Measurements from ENCODE around the gene PIK3C2G. TPM values are rescaled to one million over a fixed set of nuclear protein-coding genes. Genes with fewer than 3 reads are reported as not detected.
A peak's percentile ranks its signal among the peaks of the same experiment; 100 is the strongest.
"Not testable (repeated sequence)": the region's sequence is repeated elsewhere in the genome, so short reads cannot be mapped to it uniquely, and the experiment has no call there.

PIK3C2G gene
- total RNA-seq, 4 donors from 2014 or later, result 23.6 to 80.5 (median 37.1) TPM

DNA sequence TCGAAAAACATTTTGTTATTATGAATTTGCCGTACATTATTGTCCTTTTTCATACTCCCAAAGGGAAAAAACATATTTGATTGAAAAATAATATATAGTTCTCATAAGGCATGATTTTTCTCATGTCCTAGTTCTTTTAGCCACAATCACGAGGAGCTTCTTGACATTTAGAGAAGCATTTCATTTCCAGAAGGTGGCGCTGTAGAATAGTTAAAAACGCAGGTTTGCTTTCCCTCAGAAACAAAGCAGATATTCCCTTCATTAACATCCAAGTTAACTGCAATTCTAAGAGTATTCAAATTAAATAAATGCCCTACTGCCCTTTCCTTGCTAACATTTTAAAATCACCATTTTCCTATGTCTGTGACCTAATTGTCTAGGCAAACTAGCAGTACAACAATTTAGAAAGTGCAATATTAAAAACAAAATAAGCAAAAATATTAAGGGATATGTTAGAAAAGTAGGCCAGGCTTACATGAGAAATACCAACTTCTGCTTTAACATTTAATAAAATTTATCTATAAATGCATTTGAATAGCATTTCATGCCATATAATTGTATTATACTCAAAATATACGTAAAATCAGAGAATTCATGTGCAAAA, 10.9 kb upstream of the PIK3C2G start:
- Histone ChIP-seq H3K36me3 (no peaks in the 10 kb centered on the region), H3K27me3 (no peaks in the 10 kb centered on the region), H3K4me3 (no peak overlapping the region), H3K27ac (no peak overlapping the region), H3K9me3 (no peaks in the 10 kb centered on the region), H3K4me1 (peaks cover 21% of the 10 kb centered on the region)
- WGBS, result 25% methylated on average over 6 of the region's 6 CpGs
- no peak for DNase-seq (ENCODE audit: low spot score in 2 of 2)
- TF ChIP-seq CTCF (IDR thresholded peaks at IDR 0.05), result peak; percentile 27 to 53
- no peak for TF ChIP-seq POLR2A (IDR thresholded peaks at IDR 0.05)

GRCh38 chr12:18254081-18254480, 7.2 kb upstream of the PIK3C2G start:
- 65% methylated on average over 1 of the region's 1 CpG for WGBS
- Histone ChIP-seq H3K9me3 (no peaks in the 10 kb centered on the region), H3K36me3 (no peaks in the 10 kb centered on the region), H3K27me3 (no peaks in the 10 kb centered on the region), H3K4me1 (peaks cover 27% of the 10 kb centered on the region), H3K27ac (no peak overlapping the region), H3K4me3 (no peak overlapping the region)
- TF ChIP-seq CTCF (IDR thresholded peaks at IDR 0.05), result no peak
- no peak for TF ChIP-seq POLR2AphosphoS5 (IDR thresholded peaks at IDR 0.05)
- TF ChIP-seq POLR2A (IDR thresholded peaks at IDR 0.05), result no peak
- TF ChIP-seq EP300 (IDR thresholded peaks at IDR 0.05), result no peak
- DNase-seq (ENCODE audit: low spot score in 2 of 2), result no peak

DNA sequence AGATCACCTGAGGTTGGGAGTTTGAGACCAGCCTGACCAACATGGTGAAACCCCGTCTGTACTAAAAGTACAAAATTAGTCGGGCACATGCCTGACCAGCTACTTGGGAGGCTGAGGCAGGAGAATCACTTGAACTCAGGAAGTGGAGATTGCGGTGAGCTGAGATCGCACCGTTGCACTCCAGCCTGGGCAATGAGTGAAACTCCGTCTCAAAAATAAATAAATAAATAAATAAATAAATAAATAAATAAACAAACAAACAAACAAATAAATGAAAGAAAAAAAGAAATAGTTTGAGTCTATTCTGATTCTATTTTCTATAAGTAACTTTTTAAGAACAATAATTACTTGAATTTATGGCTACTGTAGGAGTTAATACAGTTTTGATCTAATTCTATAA, 6.3 kb upstream of the PIK3C2G start:
- H3K27me3 ChIP-seq; H3K4me3 ChIP-seq; DNase-seq (ENCODE audit: low spot score in 2 of 2); H3K9me3 ChIP-seq; H3K36me3 ChIP-seq; H3K27ac ChIP-seq: not testable (repeated sequence)
- H3K4me1 ChIP-seq, result peaks cover 28% of the 10 kb centered on the region
- WGBS, result 88% methylated on average over 6 of the region's 6 CpGs

GRCh38 chr12:18257251-18257650, 4.1 kb upstream of the PIK3C2G start:
- TF ChIP-seq POLR2AphosphoS5 (IDR thresholded peaks at IDR 0.05), result no peak
- no peak overlapping the region for H3K27ac ChIP-seq
- peaks cover 26% of the 10 kb centered on the region for H3K4me1 ChIP-seq
- no peaks in the 10 kb centered on the region for H3K36me3 ChIP-seq
- no peaks in the 10 kb centered on the region for H3K9me3 ChIP-seq
- no peak for DNase-seq (ENCODE audit: low spot score in 2 of 2)
- H3K4me3 ChIP-seq, result no peak overlapping the region
- H3K27me3 ChIP-seq, result no peaks in the 10 kb centered on the region
- WGBS, result 80% methylated on average over 3 of the region's 3 CpGs

- H3K9me3 ChIP-seq, result no peaks in the 10 kb centered on the region
- no peaks in the 10 kb centered on the region for H3K27me3 ChIP-seq
- peaks cover 15% of the 10 kb centered on the region for H3K4me1 ChIP-seq
- H3K27ac ChIP-seq, result no peak overlapping the region
- no peaks in the 10 kb centered on the region for H3K36me3 ChIP-seq
- TF ChIP-seq CTCF (IDR thresholded peaks at IDR 0.05), result no peak
- TF ChIP-seq POLR2A (IDR thresholded peaks at IDR 0.05), result no peak
- no peak for TF ChIP-seq EP300 (IDR thresholded peaks at IDR 0.05)
- no peak for TF ChIP-seq POLR2AphosphoS5 (IDR thresholded peaks at IDR 0.05)
- DNase-seq (ENCODE audit: low spot score in 2 of 2), result no peak
- no peak overlapping the region for H3K4me3 ChIP-seq
- 95% methylated on average over 2 of the region's 2 CpGs for WGBS
Measured at GRCh38 chr12:18258929-18259328, 2.4 kb upstream of the PIK3C2G start.

DNA sequence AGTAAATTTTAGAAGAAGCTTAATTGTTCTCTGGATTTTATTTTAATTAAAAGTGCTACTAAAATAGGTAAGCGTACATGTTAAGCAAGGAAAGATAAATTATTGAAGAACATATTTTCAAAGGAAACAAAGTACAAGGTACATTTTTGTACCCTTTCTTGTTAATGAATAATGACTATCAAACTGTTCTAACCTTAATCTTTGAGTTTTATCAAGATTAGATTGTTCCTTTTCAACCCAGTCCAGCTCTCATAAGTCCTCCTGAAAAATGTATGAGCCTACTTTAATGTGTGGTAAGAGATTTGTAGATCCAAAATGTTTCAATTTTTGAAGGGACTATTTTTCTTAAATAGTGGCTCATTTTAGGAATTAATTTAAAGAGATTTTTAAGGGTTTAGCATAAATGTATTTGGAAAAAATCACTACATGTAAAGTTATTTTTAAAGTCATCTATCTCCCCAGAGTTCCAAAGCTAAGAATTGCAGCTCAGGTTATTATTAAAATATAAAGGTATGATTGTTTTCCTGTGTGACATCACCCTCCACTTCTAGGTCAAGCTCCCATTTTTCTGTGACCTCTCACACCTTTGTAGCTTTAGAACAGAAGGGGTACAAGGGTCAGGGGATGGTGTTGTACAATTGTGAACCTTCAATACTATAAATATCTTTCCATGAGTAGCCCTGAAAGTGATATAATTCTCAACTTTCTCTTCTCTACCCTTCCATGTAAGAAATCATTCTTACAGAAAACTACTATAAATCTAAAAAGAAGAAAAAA, 1.2 kb upstream of the PIK3C2G start:
- Histone ChIP-seq H3K4me3 (no peak overlapping the region), H3K36me3 (no peaks in the 10 kb centered on the region), H3K4me1 (peaks cover 13% of the 10 kb centered on the region), H3K27ac (peak overlapping the region; percentile 80), H3K9me3 (no peaks in the 10 kb centered on the region), H3K27me3 (no peaks in the 10 kb centered on the region)
- DNase-seq (ENCODE audit: low spot score in 2 of 2), result no peak
- TF ChIP-seq POLR2A (IDR thresholded peaks at IDR 0.05) (no peak), EP300 (IDR thresholded peaks at IDR 0.05) (no peak), POLR2AphosphoS5 (IDR thresholded peaks at IDR 0.05) (no peak), CTCF (IDR thresholded peaks at IDR 0.05) (no peak)
- WGBS, result 92% methylated on average over 1 of the region's 1 CpG
